ENCODE measurements around the gene AKIRIN1. TPM values are rescaled to one million over a fixed set of nuclear protein-coding genes. Genes with fewer than 3 reads are reported as not detected.

Gene AKIRIN1
- total RNA-seq, 1 donor from 2014 or later = 53.3 TPM

Other genes with a start within 250 kb of the AKIRIN1 start
- gene RRAGC, start 131.5 kb upstream of the AKIRIN1 start, total RNA-seq = 33.7 and 35.9 TPM in 2 replicates
- 18.6 and 19.2 TPM in 2 replicates for gene MYCBP, start 117.9 kb upstream of the AKIRIN1 start, total RNA-seq
- not detected in 2 replicates for gene GJA9, start 109.7 kb upstream of the AKIRIN1 start, total RNA-seq
- not detected in 2 replicates for gene RHBDL2, start 49.4 kb upstream of the AKIRIN1 start, total RNA-seq
- gene NDUFS5, start 35.1 kb downstream of the AKIRIN1 start, total RNA-seq = 79.3 and 81.3 TPM in 2 replicates
- 235 and 286 TPM in 2 replicates for gene MACF1, start 213.4 kb downstream of the AKIRIN1 start, total RNA-seq